ENCODE data around the gene DUSP1. TPM values are rescaled to one million over a fixed set of nuclear protein-coding genes. Genes with fewer than 3 reads are reported as not detected.
A peak's percentile ranks its signal among the peaks of the same experiment; 100 is the strongest.

Gene DUSP1
- total and polyA plus RNA-seq, 2 experiments from 2014 or later, result 32.2 to 49.4 TPM

DNA sequence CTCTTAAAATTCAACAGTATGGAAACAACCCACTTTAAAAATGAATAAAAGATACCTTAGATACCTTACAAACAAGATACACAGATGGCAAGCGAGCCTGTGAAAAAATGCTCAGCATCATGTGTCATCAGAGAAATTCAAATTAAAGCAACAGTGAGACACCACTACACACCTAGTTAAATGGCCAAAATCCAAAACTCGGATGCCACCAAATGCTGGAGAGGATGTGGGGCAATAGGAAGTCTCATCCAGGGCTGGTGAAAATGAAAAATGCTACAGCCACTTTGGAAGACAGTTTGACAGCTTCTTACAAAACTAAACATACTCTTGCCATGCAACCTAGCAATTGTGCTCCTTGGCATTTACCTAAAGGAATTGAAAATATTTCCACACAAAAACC, 17.9 kb downstream of the DUSP1 start:
- Histone ChIP-seq H3K27me3 (no peaks in the 10 kb centered on the region), H3K4me3 (no peak overlapping the region), H3K9me3 (ENCODE audit: low read depth) (no peaks in the 10 kb centered on the region), H3K4me1 (ENCODE audit: low read depth) (peaks cover 7% of the 10 kb centered on the region), H3K36me3 (no peaks in the 10 kb centered on the region), H3K27ac (no peak overlapping the region)
- TF ChIP-seq, protein P1, sequence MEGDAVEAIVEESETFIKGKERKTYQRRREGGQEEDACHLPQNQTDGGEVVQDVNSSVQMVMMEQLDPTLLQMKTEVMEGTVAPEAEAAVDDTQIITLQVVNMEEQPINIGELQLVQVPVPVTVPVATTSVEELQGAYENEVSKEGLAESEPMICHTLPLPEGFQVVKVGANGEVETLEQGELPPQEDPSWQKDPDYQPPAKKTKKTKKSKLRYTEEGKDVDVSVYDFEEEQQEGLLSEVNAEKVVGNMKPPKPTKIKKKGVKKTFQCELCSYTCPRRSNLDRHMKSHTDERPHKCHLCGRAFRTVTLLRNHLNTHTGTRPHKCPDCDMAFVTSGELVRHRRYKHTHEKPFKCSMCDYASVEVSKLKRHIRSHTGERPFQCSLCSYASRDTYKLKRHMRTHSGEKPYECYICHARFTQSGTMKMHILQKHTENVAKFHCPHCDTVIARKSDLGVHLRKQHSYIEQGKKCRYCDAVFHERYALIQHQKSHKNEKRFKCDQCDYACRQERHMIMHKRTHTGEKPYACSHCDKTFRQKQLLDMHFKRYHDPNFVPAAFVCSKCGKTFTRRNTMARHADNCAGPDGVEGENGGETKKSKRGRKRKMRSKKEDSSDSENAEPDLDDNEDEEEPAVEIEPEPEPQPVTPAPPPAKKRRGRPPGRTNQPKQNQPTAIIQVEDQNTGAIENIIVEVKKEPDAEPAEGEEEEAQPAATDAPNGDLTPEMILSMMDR (IDR thresholded peaks at IDR 0.05; ENCODE audit: low read depth, low read length), result no peak
- DNase-seq (ENCODE audit: low read depth in 1 of 2, low spot score in 1 of 2), result no peak

DNA sequence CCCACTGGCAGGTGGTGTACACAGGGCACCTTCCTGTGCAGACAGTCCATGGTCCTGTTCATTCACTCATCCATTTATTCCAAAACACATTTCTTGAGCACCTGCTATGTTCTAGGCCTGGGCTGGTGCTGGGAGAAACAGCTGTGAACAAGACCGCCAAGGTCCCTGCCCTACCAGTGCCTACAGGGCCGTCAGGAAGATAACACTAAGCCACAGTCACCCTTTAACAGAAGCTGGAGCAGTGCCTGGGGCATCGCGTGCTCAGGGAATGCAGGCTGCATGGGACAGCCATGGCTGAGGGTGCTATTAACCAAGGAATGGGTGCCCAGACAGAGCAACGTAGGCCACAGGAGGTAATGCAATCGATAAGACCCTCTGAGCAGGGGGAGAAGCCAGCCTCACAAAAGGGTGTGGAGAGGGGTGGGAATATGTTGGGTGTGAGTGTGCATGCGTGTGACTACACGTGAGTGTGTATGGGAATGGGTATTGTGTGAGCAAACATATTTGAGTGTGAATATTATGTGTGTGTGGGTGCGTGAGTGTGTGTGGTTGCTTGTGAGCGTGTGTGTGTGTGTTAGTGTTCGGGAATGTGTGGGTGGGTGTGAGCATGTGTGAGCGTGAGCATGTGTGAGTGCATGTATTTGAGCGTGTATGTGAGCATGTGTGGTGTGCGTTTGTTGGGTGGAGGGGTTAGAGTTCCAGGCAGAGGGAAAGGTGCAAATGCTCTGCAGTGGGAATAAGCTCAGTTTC, 19.1 kb downstream of the DUSP1 start:
- Histone ChIP-seq H3K36me3 (no peaks in the 10 kb centered on the region), H3K9me3 (ENCODE audit: low read depth) (no peaks in the 10 kb centered on the region), H3K27me3 (no peaks in the 10 kb centered on the region), H3K4me1 (ENCODE audit: low read depth) (peaks cover 7% of the 10 kb centered on the region), H3K4me3 (no peak overlapping the region), H3K27ac (no peak overlapping the region)
- DNase-seq (ENCODE audit: low read depth in 1 of 2, low spot score in 1 of 2), result no peak
- TF ChIP-seq, protein P1 (IDR thresholded peaks at IDR 0.05; ENCODE audit: low read depth, low read length), result no peak

DNA sequence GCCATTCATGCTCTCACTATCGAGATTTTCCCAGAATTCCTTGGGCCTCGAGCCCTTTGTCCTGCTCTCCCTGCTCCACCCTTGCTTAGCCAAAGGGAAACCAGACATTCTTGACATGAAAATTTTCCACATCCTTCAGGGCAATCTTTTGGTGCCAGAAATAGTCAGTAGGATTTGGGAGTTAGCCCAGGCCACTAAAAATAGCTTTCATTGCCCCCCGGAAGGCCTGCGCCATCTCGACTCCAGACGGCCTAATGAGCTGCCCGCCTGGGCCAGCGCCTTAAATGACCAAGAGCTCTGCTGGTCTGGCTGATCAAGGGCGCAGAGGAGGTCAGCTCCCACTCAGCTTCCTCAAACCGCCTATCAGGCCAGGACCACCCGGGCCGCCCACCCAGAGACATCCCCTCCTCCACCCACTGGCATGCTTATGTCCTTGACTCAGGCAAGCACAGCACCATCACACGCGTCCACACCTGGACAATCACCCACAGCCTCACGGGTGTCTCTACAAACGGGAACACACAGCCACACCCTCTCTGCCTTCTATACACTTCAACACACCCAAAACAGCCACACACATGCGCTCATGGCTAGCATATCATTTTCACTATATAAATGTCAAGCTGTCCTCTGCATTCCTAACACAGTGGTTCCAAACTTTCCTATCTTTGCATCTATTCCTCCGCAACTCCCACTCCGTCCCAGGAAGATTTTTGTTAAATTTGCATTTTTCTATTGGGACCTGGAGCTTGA, 20.9 kb downstream of the DUSP1 start:
- Histone ChIP-seq H3K4me3 (no peak overlapping the region), H3K36me3 (no peaks in the 10 kb centered on the region), H3K27ac (peak overlapping the region; percentile 6), H3K27me3 (no peaks in the 10 kb centered on the region), H3K9me3 (ENCODE audit: low read depth) (no peaks in the 10 kb centered on the region), H3K4me1 (ENCODE audit: low read depth) (peaks cover 7% of the 10 kb centered on the region)
- TF ChIP-seq, protein P1 (IDR thresholded peaks at IDR 0.05; ENCODE audit: low read depth, low read length), result no peak
- DNase-seq (ENCODE audit: low read depth in 1 of 2, low spot score in 1 of 2), result peak in 1 of 2 donors; percentile 53

DNA sequence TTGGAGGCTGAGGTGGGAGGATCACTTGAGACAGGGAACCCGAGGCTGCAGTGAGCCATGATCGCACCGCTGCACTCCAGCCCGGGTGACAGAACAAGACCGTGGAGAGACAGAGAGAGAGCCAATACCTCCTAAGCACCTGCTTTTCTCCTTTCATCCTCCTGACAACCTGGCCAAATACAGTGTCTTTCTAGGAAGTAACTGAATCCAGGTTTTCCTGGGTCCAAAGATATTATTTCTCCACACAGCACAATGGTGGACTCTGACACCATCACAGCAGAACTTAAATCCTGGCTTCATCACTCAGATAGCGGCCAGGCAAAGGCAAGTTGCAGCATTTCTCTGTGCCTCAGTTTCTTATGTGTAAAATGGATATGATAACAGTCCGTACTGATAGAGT, 21.9 kb downstream of the DUSP1 start:
- Histone ChIP-seq H3K27ac (no peak overlapping the region), H3K9me3 (ENCODE audit: low read depth) (no peaks in the 10 kb centered on the region), H3K36me3 (no peaks in the 10 kb centered on the region), H3K4me3 (no peak overlapping the region), H3K4me1 (ENCODE audit: low read depth) (peaks cover 10% of the 10 kb centered on the region), H3K27me3 (no peaks in the 10 kb centered on the region)
- no peak for DNase-seq (ENCODE audit: low read depth in 1 of 2, low spot score in 1 of 2)
- TF ChIP-seq, protein P1 (IDR thresholded peaks at IDR 0.05; ENCODE audit: low read depth, low read length), result no peak

DNA sequence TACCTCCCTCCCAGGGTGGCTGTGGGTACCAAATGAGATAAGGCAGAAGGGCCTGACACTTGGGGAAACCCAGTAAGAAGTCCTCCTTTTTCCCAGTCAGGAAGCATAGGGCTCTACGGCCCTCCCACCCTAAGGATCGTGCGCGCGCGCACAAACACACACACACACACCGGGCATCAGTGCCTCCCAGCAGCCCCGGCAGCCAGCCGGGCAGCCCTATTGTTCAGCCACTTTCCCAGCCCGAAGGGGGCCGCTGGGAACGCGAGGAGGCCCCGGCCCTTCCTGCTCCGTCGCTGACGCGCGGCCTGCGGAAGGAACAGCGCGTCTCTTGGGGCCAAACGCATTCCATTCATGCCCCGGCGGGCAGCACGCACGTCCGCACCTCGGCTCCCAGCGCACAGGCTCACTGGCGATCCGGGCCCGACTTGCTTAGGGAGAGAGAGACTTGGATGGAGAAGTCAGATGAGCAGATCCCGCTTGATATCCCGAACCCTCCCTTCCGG, 22.6 kb downstream of the DUSP1 start:
- Histone ChIP-seq H3K27ac (peak overlapping the region; percentile 18), H3K4me3 (no peak overlapping the region)

More for the DNA sequence above, 22.6 kb downstream of the DUSP1 start:
- Histone ChIP-seq H3K36me3 (no peaks in the 10 kb centered on the region), H3K27me3 (no peaks in the 10 kb centered on the region), H3K9me3 (ENCODE audit: low read depth) (no peaks in the 10 kb centered on the region), H3K4me1 (ENCODE audit: low read depth) (peaks cover 10% of the 10 kb centered on the region)
- DNase-seq (ENCODE audit: low read depth in 1 of 2, low spot score in 1 of 2), result peak in 1 of 2 donors; percentile 96
- TF ChIP-seq, protein P1 (IDR thresholded peaks at IDR 0.05; ENCODE audit: low read depth, low read length), result no peak

All from cardiac muscle cell (in vitro differentiated cells and primary cell).